HG02678 (cell line): ENCODE data around the gene TRIM46.
A peak's percentile ranks its signal among the peaks of the same experiment; 100 is the strongest.
"Not testable (repeated sequence)": the region's sequence is repeated elsewhere in the genome, so short reads cannot be mapped to it uniquely, and the experiment has no call there.

Source experiments
- ATAC-seq: cut with Tn5 transposase; IDR thresholded peaks from one replicate; pipeline ENCODE4 v1.9.1; 2021; ENCODE audit warnings: mild to moderate bottlenecking, moderate library complexity; ENCODE audit not compliant: unreplicated experiment

The TRIM46 gene

GRCh38 chr1:155136748-155137147 is 36.9 kb upstream of the TRIM46 start:
- no peak for ATAC-seq

GRCh38 chr1:155137154-155137949 is 36.3 kb upstream of the TRIM46 start:
- ATAC-seq: no peak

DNA sequence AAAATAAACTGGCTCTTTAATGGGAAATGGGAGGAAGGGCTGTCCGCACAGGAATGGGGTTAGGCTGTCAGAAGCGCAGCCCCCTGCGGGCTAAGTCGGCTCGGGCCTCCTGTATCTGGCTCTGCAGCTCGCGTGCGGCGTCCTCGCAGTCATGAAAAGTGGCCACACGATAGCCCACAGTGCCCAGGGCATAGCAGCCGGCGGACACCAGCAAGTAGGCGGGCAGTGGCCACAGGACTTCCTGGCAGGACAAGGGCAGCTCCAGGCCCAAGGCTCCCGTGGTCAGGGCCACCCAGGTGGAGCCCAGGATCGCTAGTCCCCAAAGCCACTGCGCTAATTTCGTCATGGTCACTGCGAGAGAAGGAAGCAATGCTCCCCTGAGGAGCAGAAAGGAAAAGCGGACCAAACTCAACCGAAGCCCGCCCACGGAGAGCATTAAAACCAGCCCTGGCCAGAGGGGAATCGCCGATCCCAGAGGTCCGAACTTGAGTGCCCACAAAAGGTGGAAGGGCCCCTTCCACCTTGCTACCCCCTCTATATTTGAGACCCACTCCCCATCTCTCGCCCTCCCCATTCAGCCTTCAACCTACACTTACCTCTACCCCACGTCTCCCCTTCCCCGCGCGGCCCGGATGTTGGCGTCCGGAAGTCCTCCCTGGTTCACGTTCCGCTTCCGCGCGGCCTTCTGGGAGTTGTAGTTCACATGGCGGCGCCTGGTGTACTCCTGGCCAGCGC is 33.6 kb upstream of the TRIM46 start, which contains the start of gene DPM3:
TSS of gene DPM3 (minus strand) at position 637 of the 735 bp plus-strand sequence. CDS start at position 346, 291 bp downstream.
- peak; percentile 71 for ATAC-seq

DNA sequence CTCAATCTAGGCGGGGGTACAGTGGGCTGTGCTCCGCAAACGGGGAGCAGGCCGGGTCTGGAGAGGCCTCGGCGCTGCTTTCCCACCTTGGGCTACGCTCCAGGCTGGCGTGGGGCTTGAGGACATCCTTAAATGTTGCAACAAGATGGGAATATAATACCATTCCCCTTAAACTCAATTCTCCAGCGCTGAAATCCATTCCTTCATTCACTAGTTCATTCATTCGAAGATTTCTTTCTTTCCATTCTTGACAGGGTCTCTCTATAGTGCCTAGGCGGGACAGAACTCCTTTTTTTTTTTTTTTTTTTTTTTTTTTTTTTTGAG is 33.1 kb upstream of the TRIM46 start:
- no peak for ATAC-seq

GRCh38 chr1:155141749-155142148 is 31.9 kb upstream of the TRIM46 start:
- ATAC-seq: no peak

DNA sequence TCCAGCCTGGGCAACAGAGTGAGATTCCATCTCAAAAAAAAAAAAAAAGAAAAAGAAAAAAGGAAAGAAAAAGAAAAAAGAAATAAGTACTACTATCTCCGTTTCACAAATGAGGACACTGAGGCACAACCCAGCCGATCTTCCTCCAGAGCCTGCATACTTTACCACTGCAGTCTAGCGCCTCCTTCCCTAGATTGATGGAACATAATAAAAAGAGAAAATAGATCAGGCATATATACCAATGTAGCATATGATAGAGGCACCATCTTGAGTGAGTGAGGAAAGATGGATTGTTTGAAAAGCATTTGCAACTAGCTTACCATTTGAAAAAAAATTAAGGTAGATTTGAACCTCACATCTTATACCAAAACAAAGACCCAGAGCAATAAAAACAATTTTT is 28.2 kb upstream of the TRIM46 start:
- ATAC-seq: no peak

GRCh38 chr1:155155996-155156643 is 17.5 kb upstream of the TRIM46 start:
- ATAC-seq: not testable (repeated sequence)

GRCh38 chr1:155158991-155159390 is 14.7 kb upstream of the TRIM46 start:
- no peak for ATAC-seq

DNA sequence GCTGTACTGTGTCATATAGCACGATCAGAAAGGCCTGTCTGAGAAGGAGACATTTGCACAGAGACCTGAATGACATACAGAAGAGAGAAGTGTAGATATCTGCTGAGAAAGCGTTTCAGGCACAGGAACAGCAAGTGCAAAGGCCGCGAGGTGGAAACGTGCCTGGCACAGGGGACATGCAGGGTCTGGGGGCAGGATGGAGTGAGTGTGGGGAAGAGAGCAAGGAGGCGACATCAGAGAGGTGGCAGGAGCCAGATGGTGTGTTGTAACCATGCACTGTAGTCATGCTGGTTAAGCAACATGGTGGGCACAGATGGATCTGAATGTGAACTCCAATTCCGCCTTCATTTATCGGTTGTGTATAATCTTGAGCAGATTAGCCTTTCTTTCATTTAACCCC is 13.5 kb upstream of the TRIM46 start:
- no peak for ATAC-seq

GRCh38 chr1:155162631-155163030 is 11.0 kb upstream of the TRIM46 start:
- ATAC-seq: not testable (repeated sequence)

GRCh38 chr1:155163785-155164184 is 9.9 kb upstream of the TRIM46 start:
- not testable (repeated sequence) for ATAC-seq

DNA sequence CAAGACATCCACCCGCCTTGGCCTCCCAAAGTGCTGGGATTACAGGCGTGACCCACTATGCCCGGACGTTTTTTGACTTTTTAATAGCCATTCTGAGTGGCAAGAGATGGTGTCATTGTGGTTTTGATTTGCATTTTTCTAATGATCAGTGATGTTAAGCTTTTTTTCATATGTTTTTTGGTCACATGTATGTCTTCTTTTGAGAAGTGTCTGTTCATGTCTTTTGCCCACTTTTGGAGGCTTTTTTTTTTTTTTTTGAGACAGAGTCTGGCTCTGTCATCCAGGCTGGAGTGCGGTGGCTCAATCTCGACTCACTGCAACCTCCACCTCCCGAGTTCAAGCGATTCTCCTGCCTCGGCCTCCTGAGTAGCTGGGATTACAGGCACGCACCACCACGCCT is 9.0 kb upstream of the TRIM46 start:
- ATAC-seq: not testable (repeated sequence)

GRCh38 chr1:155166051-155166470 is 7.6 kb upstream of the TRIM46 start:
- ATAC-seq: no peak

DNA sequence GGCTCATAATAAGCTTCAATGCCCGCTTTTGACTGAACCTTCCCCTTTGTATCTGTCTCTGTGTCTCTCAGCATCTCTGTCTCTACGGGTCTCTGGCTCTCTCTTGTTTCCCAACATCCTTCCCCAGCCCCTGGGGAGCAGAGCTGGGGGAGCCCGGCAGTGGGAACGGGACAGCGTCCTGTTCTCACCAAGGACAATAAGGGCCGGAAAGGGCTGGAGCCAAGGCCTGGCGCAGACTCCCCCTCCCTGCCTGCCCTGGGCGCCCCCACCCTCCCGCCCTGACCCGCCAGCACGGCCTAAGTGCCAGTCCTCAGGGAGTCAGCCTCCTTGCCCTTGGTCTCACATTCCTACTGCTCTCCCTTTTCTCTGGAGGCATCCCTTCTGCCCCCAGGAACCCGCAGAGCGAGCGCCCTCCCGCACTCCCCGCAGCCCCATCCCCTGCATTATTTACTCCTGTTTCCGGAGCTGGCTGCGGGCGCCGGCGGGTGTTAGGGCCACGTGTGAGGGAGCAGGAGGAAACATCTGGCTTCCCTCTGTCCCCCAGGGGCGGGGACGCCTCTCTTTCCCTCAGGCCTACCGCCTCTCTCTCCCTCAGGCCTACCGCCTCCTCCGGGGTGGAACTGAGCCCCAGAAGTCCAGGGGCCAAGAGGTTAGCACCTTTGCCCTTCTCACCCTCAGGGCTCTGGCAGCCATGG is 7.0 kb upstream of the TRIM46 start:
- ATAC-seq: no peak

DNA sequence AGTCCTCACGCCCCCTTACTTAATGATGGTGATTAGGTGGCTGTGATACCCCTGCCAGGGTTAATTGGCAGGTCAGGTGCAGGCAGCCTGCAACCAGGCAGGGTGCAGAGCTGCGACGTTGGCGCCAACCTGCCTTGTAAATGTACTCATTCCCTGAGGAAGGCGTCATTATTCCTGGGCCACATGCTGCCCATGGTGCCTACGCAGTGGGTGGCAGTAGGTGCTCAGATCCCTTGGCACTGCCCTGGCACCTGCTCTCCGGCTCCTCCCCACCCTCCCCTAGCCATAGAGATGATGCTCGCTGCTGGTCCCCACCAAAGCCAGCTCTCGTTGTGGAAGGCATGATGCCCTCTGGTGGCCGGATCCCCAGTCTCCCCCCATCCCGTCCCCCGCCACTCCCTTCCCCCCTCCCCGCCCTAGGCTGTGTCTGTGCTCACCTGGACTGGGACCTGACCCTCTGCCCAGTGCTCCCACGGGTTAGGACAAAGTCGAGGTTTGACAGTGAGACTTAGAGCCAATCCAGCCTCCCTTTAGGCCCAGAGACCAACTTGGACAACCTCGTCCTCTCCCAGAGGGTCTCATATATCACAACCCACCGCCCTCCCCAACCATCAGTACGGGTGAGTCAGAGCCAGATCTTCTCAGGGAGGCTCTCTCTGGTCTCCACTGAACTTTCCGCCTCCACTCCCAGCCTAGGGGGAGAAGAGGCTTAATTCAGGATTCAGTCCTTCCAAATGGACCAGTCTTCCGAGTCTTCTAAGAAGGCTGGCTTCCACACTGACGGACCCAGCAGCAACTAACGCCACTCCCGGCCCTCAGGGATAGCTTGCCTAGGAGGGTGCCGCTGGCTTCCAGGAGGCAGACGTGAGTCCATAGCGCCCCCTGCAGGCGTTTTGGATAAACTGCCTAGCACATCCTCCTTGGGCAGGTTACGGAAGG is 6.2 kb upstream of the TRIM46 start:
- ATAC-seq: no peak

DNA sequence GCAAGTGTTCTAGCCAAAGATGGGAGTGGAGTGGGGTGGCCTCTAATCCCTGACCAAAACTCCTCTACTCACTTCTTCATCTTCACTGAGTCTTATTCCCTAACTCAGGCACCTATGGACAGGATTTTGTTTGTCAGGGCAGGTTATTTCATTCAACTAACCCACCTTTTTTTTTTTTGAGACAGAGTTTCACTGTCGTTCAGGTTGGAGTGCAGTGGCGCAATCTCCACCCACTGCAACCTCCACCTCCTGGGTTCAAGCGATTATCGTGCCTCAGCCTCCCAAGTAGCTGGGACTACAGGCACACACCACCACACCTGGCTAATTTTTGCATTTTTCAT is 5.6 kb upstream of the TRIM46 start:
- not testable (repeated sequence) for ATAC-seq

DNA sequence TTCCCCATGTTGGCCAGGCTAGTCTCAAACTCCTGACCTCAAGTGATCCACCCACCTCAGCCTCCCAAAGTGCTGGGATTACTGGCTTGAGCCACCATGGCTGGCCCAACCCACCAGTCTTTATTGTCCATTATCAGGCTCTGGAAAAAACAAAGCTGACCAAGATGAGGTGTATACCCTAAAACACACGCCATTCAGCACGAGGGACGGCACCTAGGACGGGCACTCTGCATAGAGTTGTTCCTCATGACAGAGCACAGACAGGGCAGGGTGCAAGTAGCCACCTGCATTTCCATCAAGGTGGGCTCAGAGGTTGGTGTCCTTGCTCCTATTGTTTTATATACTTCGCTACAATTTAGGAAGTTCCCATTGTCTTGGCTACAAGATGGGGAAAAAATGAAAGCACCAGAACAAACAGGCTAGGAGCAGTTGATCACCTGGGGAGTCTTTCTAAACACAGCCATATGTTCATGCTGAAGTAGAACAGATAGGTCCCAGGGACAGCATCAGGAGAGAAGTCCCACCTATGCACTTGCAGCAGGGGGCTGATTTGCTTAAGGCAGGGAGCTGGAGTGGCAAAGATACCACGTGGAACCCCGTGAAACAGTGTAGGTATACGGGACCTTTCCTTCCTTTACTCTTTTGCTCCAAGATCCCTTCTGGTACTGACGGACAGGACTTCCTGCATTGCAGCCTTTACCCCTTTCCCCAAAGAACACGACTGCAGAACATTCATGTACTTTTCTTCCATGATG is 5.0 kb upstream of the TRIM46 start:
- ATAC-seq: no peak

DNA sequence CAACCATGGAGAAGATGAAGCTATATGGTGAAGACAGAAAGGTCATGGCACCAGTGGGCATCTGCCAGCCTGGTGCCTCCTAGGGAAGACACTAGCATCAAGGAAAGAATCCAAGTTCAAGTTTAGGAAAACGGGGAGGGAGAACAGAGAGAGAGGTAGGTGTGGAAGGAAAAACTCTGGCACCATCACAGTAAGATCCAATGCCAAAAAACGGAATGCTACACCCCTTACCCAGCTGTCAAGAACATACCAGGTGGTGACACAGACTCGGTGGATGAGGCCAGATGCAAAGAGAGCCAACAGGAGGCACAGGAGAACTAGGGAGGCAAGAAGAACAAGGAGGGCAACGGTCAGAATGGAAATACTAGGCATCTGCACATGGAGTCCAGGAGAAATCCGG is 4.1 kb upstream of the TRIM46 start:
- ATAC-seq: no peak

- no peak for ATAC-seq
These were observed 3.4 kb upstream of the TRIM46 start for GRCh38 chr1:155170101-155170785.
